Measurements from ENCODE around the gene TMEM233. TPM values are rescaled to one million over a fixed set of nuclear protein-coding genes. Genes with fewer than 3 reads are reported as not detected.
"Not testable (repeated sequence)": the region's sequence is repeated elsewhere in the genome, so short reads cannot be mapped to it uniquely, and the experiment has no call there.

Gene TMEM233
- total RNA-seq, 1 donor from 2014 or later: not detected

- no peaks in the 10 kb centered on the region for H3K4me1 Mint-ChIP-seq (ENCODE audit: low read depth)
- peaks cover 7% of the 10 kb centered on the region for H3K27me3 Mint-ChIP-seq
Measured at GRCh38 chr12:119644930-119645329, 51.4 kb downstream of the TMEM233 start.

GRCh38 chr12:119645535-119646059 is 52.0 kb downstream of the TMEM233 start:
- TF ChIP-seq CTCF (IDR thresholded peaks at IDR 0.05; ENCODE audit: unreplicated experiment): no peak
- no peak for DNase-seq (ENCODE audit: low spot score, unreplicated experiment)
- Mint-ChIP-seq H3K4me1 (ENCODE audit: low read depth) (no peaks in the 10 kb centered on the region), H3K9me3 (ENCODE audit: low read depth) (no peaks in the 10 kb centered on the region), H3K27ac (no peak overlapping the region), H3K27me3 (peaks cover 5% of the 10 kb centered on the region), H3K4me3 (ENCODE audit: low read depth) (no peak overlapping the region), H3K36me3 (ENCODE audit: insufficient read depth) (no peaks in the 10 kb centered on the region)

More at GRCh38 chr12:119644930-119645329, 51.4 kb downstream of the TMEM233 start:
- Mint-ChIP-seq H3K9me3 (ENCODE audit: low read depth) (no peaks in the 10 kb centered on the region), H3K4me3 (ENCODE audit: low read depth) (no peak overlapping the region), H3K27ac (no peak overlapping the region), H3K36me3 (ENCODE audit: insufficient read depth) (no peaks in the 10 kb centered on the region)
- no peak for TF ChIP-seq CTCF (IDR thresholded peaks at IDR 0.05; ENCODE audit: unreplicated experiment)
- DNase-seq (ENCODE audit: low spot score, unreplicated experiment): no peak

- peak; percentile 71 for TF ChIP-seq CTCF (IDR thresholded peaks at IDR 0.05; ENCODE audit: unreplicated experiment)
- H3K36me3 Mint-ChIP-seq (ENCODE audit: insufficient read depth): no peaks in the 10 kb centered on the region
- peaks cover 2% of the 10 kb centered on the region for H3K27me3 Mint-ChIP-seq
- H3K4me1 Mint-ChIP-seq (ENCODE audit: low read depth): no peaks in the 10 kb centered on the region
- DNase-seq (ENCODE audit: low spot score, unreplicated experiment): no peak
- H3K27ac Mint-ChIP-seq: no peak overlapping the region
- no peak overlapping the region for H3K4me3 Mint-ChIP-seq (ENCODE audit: low read depth)
- peaks cover 13% of the 10 kb centered on the region for H3K9me3 Mint-ChIP-seq (ENCODE audit: low read depth)
Measured at GRCh38 chr12:119649202-119649808, 55.7 kb downstream of the TMEM233 start.

GRCh38 chr12:119652665-119653064 is 59.1 kb downstream of the TMEM233 start:
- Mint-ChIP-seq H3K4me1 (ENCODE audit: low read depth) (no peaks in the 10 kb centered on the region), H3K9me3 (ENCODE audit: low read depth) (peaks cover 13% of the 10 kb centered on the region), H3K27me3 (peaks cover 2% of the 10 kb centered on the region), H3K4me3 (ENCODE audit: low read depth) (no peak overlapping the region), H3K27ac (no peak overlapping the region), H3K36me3 (ENCODE audit: insufficient read depth) (no peaks in the 10 kb centered on the region)
- TF ChIP-seq CTCF (IDR thresholded peaks at IDR 0.05; ENCODE audit: unreplicated experiment): no peak
- DNase-seq (ENCODE audit: low spot score, unreplicated experiment): no peak

- H3K36me3 Mint-ChIP-seq (ENCODE audit: insufficient read depth); H3K27me3 Mint-ChIP-seq; H3K4me1 Mint-ChIP-seq (ENCODE audit: low read depth); H3K27ac Mint-ChIP-seq; H3K4me3 Mint-ChIP-seq (ENCODE audit: low read depth); DNase-seq (ENCODE audit: low spot score, unreplicated experiment): not testable (repeated sequence)
- peaks cover 12% of the 10 kb centered on the region for H3K9me3 Mint-ChIP-seq (ENCODE audit: low read depth)
Measured at GRCh38 chr12:119657001-119657400, 63.4 kb downstream of the TMEM233 start.

- not testable (repeated sequence) for H3K9me3 Mint-ChIP-seq (ENCODE audit: low read depth); H3K4me3 Mint-ChIP-seq (ENCODE audit: low read depth); H3K27ac Mint-ChIP-seq; H3K4me1 Mint-ChIP-seq (ENCODE audit: low read depth); H3K27me3 Mint-ChIP-seq; H3K36me3 Mint-ChIP-seq (ENCODE audit: insufficient read depth); DNase-seq (ENCODE audit: low spot score, unreplicated experiment)
Measured at GRCh38 chr12:119658166-119658565, 64.6 kb downstream of the TMEM233 start.

Data from progenitor cell of endocrine pancreas (in vitro differentiated cells).